GM20431 (cell line): ENCODE results near the gene CRACR2A.

Source experiments
- in situ Hi-C: fragments of 300-500 bp; cut with MseI, MboI; formaldehyde crosslinking; loops from one replicate; pipeline ENCODE4 v1.15.0; 2020; ENCODE audit warnings: low sequenced_read_pairs; ENCODE audit not compliant: unreplicated experiment

The CRACR2A gene

DNA sequence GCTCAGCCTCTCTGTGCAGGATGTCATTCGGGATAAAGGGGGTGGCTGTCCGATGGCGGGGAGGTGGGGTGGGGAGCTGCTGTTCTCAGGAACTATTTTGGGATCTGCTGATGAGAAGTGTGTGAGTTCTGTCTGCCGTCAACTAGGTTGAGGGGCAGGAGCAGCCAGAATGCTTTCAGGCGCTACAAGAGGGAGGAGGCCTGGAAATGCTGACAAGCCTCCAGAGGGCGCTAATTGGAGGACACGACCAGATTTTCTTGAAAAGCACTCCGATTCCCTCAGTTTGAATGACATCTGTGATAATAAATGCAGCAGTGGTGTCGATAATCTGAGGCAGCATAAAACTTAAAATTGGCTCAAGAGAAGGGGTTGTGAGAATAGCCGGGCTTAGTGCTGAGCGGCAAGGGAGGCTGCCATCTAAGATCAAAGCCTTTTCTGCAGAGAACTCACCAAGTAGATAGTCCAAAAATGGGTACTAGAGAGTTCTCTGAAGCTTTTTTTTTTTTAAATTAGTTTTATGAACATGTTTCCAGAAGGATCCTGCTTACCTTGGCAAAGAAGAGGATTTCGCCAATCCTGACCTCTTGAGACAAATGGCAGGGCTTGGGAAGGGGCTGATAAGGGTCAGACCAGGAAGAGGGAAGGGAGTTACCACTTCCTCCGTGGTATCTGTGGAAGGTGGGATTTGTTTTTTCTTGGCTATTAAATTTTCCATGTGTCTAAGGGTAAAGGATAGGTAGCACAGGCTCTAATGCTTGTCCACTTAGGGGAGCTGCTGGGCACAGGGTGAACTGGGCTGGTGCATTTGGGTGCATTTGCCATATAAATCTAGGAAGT, 94.4 kb downstream of the CRACR2A start:
- in situ Hi-C loops, result no loop called here

DNA sequence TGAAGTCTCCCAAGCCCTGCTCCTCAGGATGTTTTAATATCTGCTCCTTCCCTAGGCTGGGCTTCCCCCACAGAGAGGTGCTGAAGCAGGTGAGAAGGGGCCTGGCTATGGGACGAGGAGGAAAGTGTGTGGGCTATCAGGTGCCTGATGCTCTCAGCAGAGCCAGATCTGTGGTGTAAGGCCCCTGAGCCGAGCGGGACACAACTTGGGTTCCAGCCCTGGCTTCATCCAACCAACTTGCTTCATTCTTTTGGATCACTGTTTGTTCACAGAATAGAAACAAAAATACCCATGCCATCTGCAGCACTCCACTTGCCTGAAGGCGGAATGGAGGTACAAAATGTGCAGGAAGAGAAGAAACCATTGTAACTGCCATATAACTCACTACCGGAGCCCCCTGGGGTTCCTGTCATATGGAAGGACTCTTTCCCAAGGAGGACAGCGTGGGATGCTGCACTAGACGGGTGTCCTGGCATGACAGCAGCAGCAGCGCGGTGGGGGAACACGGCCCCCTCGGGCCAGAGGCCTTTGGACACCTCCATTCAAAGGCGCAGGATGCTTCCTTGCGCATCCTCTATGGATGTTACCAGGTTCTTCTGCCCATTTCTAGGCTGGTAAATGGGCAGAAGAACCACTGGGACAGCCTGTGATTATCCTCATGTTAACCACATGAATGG, 95.8 kb downstream of the CRACR2A start:
- in situ Hi-C loops, result no loop called here

- in situ Hi-C loops, result no loop called here
Observed at GRCh38 chr12:3655328-3655900, 97.5 kb downstream of the CRACR2A start.

DNA sequence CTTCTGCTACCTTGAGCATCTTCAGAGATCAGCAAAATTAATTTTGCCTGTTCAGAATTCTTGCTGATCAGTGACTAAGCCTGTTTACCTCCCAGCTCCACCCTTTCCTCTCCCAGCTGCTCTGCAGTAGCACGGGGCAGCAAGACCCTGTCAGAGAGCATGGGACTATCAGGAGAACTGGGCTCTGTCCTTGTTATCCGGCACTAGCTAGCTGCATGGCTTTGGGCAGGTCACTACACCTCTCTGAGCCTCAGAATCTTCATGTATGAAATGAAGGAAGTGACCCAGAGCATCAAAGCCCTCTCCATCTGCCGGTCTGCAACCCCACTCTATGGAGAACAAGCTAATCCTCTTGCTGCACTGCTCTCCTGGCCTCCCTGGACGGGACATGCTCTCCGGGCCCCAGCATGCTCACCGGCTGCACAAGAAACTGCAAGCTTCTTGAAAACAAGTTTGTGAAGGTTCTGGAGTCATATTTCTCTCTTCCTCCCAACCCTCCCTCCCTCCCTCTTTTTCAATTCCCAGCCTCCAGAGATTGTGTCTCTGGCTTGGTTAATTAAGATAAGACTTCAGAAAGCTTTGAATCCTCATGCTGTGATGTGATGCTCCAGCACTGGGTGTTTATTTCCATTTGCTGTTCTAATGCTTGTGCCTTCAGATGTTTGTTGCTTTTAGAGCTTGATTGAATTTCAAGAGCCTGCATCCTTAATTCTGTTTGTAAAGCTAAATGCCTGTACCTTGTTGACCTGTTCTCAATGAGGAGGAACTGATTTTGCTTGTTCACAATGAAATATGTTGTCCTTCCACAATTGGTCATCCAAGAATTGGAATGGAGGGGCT, 101.1 kb downstream of the CRACR2A start:
- in situ Hi-C loops, result no loop called here

- in situ Hi-C loops, result no loop called here
Observed at GRCh38 chr12:3647504-3647903, 105.4 kb downstream of the CRACR2A start.

DNA sequence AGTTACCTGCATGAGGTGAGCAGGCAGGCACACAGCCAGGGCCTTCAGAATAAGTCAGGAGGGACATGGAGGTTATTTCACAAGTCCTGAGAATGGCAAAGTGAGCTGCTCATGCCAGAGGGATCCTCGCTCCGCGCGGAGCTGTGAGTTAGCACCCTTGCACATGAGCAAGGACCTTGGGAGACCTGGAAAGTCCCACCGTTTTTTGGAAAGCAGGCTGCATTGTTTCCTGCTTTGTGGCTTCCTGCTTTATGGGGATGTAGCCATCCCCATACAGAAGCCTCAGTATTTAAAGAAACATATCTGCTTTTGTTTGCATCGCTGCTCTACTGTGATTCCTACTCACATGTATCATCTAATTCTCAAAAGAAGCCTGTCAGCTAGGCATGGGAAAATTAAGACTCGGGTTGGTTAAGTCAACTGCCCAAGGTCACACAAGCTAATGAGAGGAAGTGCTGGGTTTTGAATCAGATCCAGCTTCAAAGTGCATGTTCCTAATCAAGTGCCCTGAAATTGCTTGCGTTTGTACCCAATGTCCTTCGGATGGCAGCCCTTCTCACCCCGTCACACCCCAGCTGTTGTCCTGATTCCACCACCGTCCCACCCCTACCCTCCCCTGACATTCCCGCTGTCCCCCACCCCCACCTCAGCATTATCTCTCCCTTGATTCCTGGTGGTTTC, 106.2 kb downstream of the CRACR2A start:
- in situ Hi-C loops, result no loop called here

DNA sequence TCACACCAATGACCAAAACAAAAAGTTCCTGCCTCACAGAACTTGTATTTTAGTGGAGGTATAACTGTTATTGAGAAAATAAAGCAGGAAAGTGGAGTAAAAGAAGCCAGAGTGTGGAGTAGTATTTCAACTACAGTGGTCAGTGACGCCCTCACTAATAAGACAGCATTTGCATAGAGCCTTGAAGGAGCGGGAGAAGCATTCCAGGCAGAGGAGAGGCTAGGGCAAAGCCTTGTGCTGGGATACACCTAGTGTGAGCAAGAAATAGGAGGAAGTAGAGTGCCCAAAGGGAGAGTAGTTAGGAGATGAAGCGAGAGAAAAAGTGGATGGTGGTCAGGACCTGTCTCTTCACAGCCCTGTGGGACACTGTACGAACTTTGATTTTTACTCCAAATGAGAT, 107.8 kb downstream of the CRACR2A start:
- in situ Hi-C loops, result no loop called here

DNA sequence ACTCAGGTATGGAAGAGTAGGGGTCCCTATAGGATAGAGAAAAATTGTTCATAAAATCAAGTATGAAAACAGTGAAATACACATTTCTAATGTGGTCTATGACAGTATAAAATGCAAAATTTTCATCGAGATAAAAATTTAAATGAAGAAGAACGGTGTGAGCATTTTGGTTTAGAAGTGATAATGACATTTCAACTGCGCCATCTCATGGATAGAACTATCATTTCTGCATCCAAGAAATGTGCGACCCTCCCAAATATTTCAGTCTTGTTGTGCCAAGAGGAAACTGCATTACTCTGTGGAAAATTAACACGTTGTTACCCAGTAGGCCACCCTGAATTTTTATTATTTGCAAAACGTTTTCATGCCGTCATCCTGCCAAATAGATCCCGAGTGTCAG, 108.8 kb downstream of the CRACR2A start:
- in situ Hi-C loops, result no loop called here

DNA sequence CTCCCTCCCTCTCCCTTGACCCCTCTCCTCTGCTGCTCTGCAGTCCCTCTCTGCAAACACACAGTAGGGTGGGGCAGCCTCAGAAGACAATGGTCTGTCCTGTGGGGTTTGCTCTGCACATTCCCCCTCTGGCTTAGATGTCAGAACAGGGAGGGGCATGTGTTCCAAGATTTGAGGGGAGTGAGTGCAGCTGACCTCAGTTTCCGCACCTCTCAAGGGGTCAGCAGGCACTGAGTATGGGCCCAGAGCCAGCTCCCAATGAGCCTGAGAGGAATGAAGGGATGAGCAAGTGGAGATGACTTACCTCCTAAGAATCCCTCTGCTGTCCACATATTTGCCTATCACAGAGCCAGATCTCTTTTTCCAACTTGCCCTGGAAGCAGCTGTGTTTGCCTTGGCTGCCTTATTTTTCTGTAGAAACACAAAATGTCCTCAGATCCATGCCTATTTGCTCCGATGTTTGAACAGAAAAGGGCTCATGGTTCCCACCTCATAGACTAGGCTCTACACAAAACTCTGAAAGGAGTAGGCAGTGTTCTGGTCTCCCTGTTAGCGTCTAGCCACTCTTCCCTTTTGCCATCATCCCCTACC, 111.4 kb downstream of the CRACR2A start:
- in situ Hi-C loops, result no loop called here

DNA sequence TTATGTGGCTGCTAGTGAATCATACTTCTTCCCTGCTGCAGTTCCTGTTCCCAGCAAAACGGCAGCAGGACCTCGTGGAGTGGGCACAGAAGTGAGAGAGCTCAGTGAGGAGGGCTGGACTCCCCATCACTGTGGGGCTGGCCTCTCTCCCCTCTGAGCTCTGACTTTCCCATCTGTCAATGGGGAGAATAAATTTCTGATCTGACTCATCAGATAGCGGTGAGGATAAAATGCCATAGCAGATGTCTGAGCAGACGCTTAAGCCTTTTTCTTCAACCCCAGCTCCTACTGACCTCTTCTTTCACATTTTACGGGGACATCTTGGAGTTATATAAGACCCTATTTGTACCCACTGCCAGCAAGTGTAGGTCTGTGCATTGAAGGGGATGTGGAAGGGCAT, 116.6 kb downstream of the CRACR2A start:
- in situ Hi-C loops, result no loop called here

- in situ Hi-C loops, result no loop called here
Observed at GRCh38 chr12:3634348-3634747, 118.6 kb downstream of the CRACR2A start.

DNA sequence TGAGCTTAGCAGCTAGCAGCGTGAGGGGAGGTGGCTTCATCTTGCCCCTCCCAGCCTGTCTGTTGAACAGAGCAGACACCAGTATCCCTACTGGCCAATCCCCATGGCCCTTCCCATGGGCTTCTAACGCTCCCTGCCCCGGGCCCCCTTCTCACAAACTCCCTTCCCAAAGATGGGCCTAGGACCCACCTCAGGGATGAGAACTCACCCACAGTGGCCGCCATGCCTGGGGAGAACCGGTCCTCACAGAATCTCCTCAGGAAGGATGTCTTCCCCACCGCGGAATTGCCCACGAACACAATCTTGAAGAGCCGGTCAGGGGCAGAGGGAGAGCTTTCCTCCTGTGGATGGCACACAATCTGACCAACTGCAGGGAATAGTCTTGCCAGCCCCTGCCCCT, 119.5 kb downstream of the CRACR2A start:
- in situ Hi-C loops, result no loop called here

GRCh38 chr12:3632754-3633153, 120.2 kb downstream of the CRACR2A start:
- in situ Hi-C loops, result no loop called here

GRCh38 chr12:3632256-3632655, 120.7 kb downstream of the CRACR2A start:
- in situ Hi-C loops, result no loop called here

- in situ Hi-C loops, result no loop called here
Observed at GRCh38 chr12:3631759-3632158, 121.2 kb downstream of the CRACR2A start.

DNA sequence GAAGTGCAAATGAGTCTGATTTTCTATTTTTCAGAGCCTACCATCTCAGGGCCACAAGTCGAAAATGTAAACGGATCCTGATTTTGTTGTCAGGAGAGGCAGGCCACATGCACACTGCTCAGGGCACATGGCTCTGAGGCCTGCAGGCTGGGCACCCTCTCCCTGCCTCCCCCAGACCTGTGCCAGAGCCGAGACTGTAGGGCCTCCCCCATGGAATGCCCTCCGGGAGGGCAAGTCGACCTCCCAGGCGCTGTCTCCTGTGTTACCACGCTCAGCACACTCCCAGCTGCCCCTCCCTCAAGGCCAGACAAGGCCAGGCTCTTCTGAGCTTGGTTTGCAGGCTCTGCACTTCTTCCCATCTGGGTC, 121.7 kb downstream of the CRACR2A start:
- in situ Hi-C loops, result no loop called here

DNA sequence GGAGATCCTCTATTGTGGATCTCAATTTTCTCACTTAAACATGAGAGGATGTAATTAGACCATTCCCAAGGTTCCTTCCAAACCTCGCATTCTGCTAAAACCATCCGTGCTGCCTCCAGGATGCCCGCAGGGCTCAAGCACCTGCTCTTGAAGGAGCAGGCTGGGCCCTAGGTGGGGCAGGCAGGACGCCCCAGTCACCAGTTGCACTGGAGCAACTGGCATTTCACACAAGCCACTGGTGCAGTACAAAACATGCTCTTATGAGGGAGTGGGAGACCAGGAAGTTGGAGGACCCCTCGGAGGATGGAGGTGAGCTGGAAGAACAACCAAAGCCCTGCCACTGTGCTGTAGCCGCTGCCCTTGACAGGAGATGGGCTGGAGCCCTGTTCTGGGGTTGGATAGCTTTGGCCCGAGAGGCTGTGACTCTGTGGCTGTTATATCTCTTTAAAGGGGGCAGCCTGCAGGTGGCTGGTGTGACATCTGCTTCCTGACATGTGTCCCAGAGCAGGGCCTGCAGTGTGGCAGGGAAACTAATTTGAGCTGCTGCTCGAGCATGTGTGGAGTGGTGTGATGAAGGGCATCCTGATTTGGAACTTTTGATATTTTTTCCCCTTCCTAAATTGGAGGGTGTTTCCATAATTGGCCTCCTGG, 122.2 kb downstream of the CRACR2A start:
- in situ Hi-C loops, result no loop called here

DNA sequence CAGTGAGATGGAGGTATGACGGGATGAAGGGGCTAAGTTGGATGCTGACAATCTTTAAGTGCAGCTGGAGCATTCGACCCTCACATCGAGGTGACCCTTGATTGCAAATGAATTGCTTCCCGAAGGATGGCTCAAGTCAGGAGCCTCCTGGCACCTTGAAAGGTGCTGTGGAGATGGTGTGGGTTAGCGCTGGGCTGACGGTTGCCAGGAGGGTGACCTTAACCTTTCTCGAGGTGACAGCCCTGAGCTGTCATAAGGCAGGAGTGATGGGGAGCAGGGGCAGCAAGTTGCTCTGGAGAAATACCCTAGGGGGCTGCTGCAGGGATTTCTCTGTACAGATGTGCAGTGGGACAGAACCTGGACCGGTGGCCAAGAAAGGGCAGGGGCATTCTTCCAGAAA, 122.8 kb downstream of the CRACR2A start:
- in situ Hi-C loops, result no loop called here
